Caki2 (cell line): ENCODE data around the gene CNNM2. TPM values are rescaled to one million over a fixed set of nuclear protein-coding genes. Genes with fewer than 3 reads are reported as not detected.
A peak's percentile ranks its signal among the peaks of the same experiment; 100 is the strongest.
"Not testable (repeated sequence)": the region's sequence is repeated elsewhere in the genome, so short reads cannot be mapped to it uniquely, and the experiment has no call there.

Source experiments
- DNase-seq: peaks from one replicate; pipeline ENCODE4 v3.0.0-alpha.2; 2015; ENCODE audit warnings: low read depth
- in situ Hi-C: cut with HindIII; loops from 2 replicates; pipeline ENCODE4 v1.10.0; 2016; ENCODE audit warnings: low sequenced_read_pairs, low pct_unique_long_range_greater_than_20kb, mixed read lengths
- total RNA-seq: library from RNA; depleted of rRNA; stranded (reverse); fragments of >200 nt; shearing (Covaris generic); gene quantifications from 2 replicates; pipeline ENCODE4 v1.2.3, GENCODE V29; 2014; ENCODE audit warnings: low replicate concordance

CNNM2 gene
- total RNA-seq, 1 experiment from 2014 or later, result 4.0 TPM

DNA sequence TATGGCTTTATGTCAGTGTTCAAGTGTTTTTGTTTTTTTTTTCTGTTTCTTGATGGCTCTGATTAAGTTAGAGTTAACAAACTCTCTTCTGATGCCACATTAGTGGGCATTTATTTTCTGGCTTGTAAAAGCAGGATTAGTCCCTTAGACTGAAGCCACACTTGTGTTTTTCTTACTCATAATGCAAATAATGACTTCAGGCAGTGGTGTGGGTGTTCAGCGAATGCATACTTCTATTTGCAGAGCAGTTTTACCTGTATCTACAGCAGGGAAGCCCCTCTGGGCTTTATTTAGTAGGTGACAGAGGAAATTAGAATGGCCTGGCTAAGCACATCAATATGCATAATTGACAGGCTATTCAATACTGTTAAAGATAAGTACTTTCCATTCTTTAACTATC lies 79.9 kb downstream of the CNNM2 start:
- in situ Hi-C loops, result no loop called here
- peak; percentile 3 for DNase-seq

DNA sequence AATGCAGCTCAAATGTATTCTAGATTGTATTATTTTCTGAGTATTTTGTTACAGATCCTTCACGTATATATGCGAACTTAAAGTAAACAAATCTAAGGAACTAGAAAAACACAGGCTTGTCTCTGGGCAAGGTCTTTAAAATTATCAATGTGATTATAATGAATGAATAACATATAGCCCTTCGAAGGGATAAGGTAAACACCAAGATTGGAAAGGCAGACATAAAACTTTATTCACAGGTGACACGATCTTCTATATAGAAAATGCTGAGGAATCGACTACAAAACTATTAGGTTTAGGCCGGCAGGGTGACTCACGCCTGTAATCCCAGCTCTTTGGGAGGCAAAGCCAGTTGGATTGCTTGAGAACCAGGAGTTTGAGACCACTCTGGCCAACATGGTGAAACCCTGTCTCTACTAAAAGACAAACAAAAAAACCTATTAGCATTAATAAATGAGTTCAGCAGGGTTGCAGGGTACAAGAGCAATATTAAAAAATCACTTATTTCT lies 80.4 kb downstream of the CNNM2 start:
- DNase-seq, result no peak
- in situ Hi-C loops, result no loop called here

DNA sequence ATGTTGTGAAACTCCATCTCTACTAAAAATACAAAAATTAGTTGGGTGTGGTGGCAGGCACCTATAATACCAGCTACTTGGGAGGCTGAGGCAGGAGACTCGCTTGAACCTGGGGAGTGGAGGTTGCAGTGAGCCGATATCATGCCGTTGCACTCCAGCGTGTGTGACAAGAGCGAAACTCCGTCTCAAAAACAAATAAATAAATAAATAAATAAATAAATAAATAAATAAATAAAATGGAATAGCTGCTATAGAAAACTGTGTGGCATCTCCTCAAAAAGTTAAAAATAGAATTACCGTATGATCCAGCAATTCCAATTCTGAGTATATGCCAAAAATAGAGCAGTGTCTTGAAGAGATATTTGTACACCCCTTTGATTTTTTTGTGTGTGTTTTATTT lies 82.0 kb downstream of the CNNM2 start:
- in situ Hi-C loops, DNase-seq: not testable (repeated sequence)

DNA sequence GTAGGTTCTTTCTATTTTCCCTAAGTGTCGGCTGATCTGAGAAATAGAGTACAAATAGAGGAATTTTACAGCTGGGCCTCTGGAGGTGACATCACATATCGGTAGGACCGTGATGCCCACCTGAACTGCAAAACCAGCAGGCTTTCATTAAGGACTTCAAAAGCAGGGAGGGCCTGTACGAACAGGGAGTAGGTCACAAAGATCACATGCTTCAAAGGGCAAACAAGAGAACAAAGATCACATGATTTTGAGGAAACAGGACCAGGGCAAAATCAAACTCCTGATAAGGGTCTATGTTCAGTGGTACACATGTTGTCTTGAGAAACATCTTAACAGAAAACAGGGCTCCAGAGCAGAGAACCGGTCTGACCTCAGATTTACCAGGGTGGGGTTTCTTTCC lies 88.9 kb downstream of the CNNM2 start:
- no peak for DNase-seq
- in situ Hi-C loops, result no loop called here

DNA sequence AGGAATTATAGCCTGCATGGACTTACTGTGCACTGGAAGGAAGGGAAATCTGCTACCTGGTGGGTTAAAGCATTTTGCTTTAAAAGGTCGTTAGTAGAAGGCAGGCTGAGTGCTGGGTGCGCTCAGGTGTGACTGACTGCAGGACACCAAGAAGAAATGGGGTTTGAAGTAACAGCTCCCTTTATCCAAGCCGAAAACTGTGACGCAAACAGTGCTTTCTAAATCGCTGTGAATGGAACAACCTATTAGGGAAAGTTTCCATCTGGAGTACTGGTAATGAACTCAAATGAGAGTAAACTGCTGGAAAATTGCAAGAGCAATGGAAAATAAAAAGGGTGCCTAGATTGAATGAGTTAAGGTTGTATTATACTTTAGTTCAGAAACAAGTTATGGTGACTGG lies 95.3 kb downstream of the CNNM2 start:
- no peak for DNase-seq
- in situ Hi-C loops, result no loop called here

DNA sequence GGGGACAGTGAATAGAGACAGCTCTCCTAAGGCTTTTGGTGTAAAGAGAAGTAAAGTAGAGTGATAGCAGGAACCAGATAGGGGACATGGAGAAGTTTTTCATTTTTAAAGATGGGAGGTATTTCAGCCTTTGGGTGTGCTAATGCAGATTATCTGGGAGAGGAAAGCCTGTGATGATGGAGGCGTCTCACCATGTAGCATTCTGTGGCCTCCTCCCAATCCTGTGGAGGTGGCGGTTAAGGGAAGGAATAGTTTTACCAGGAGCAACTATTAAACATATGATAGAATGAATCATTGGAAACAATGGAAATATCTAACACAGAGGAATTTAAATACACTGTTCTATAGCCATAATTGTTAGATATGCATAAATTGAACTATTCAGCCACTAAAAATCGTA lies 101.3 kb downstream of the CNNM2 start:
- DNase-seq, result no peak
- in situ Hi-C loops, result no loop called here

DNA sequence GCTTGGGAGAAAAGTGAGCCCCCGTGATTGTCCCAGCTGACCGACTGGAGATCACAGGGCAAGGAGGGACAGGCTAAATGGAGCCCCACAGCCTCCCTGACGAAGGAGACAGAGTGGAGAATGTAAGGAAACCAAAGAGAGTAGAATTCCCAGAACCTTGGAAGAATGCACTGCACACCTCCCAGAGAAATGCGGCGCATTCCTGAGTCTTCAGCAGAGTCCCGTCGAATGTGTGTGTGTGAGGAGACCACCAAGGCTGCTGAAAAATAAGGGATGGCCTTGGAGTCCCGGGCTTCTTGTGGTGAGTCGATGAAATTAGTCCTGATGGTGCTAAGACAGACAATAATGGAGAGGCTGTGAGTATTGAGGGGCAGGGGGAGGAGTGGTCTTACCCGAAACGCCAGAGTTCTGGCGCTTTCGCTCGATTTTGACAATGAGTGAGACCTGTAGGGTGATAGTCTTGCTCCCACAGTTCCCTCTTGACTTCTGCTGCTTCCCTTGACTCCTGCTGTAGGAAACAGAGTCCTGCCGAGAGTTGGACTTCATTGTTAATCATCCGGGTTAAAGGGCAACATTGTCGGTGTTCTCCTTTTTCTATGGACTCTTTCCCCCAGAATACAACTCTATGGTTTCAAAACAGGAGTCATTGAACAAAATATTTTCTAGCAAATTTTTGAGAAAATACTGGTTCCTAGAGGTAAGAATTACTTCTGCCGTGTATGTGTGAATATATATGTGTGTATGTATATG lies 103.2 kb downstream of the CNNM2 start:
- in situ Hi-C loops, result no loop called here
- no peak for DNase-seq

DNA sequence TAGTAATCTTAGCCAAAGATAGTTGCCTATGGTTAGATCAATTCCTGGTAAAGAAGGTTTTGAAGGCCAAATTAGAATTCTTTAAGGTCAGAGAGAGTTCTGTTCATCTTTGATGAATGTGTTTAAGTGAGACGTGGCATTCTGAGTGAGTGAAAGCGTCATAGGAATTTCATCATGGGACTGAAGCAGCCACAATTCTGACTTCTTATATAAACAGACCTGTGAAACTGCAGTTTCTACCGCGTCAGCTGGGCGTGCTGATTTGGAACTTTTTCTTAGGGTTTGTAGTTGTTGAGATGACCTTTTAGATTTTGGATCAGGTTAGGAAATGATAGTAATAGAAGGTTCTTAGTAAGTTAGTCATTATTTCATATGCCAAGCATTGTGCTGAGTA lies 103.8 kb downstream of the CNNM2 start:
- in situ Hi-C loops, result no loop called here
- DNase-seq, result peak; percentile 3

DNA sequence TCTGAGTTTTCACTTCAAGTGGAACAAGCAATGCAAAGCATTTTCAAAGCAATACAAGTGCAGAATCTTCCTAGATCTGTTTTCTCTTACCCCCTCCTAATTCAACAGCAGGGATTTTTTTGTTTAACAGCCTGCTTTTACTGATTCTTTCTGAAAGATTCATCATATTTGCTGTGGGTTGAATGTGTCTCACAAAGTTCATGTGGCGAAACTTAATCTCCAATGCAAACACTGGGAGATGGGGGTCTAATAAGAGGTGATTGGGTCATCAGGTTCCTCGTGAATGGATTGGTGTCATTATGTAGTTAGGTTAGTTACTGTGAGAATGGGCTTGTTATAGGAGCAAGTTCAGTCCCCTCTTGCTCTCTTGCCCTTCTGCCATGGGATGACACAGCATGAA lies 107.6 kb downstream of the CNNM2 start:
- in situ Hi-C loops, result no loop called here
- no peak for DNase-seq

DNA sequence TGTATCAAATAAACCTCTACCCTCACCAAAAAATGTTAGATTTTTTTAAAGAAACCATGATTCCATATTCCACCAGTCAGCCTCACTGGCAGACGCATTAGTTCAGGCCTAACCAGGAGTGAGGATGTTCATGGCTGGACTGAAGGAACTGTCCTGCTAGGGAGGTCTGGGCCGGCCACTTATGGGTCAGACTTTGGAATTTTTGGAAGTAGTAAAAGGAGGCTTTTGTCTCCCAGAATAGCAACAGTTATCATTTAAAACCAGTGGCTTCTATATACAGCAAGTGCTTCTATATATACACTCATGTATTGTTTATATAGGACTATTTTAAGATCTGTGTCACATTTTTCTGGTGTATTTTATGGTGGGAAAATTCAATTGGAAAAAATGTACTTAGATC lies 120.5 kb downstream of the CNNM2 start:
- DNase-seq, result no peak
- in situ Hi-C loops, result no loop called here

DNA sequence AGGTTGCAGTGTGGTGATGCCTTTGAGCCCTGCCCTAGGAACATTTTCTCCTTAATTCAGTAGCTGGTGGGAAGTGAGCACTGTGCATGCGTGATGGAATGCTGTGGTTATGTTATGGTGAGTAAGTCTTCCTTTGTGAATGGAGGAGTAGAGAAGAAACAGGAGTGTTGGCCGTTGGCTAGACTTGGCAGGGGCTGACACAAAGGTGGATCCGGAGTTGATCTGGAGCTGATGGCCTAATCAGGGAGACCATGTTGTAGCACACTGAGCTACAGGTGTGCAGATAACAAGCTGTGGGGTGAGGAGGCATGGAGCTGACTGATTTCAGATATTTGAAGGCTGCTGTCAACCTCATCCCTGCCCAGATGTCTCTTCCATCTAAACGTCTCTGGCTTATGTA lies 122.3 kb downstream of the CNNM2 start:
- in situ Hi-C loops, result no loop called here
- DNase-seq, result no peak

DNA sequence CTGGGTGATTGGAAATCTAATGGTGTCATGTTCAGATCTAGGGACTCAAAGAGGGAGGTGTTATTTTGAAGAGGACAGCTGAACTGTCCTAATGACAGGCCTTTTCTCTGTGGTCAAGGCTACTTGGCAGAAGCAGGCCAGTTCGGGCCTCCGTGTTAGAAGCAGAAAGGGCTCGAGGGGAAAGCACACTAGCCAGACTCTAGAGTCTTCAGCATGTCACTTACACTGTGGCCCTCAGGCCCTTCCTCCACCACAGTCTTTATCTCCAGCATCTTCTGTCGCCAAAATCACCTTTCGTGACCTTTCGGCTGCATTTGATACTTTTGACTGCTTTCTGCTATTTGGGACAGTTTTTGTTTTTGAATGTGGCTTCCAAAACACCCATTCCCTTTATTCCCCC lies 123.3 kb downstream of the CNNM2 start:
- DNase-seq, result no peak
- in situ Hi-C loops, result no loop called here

DNA sequence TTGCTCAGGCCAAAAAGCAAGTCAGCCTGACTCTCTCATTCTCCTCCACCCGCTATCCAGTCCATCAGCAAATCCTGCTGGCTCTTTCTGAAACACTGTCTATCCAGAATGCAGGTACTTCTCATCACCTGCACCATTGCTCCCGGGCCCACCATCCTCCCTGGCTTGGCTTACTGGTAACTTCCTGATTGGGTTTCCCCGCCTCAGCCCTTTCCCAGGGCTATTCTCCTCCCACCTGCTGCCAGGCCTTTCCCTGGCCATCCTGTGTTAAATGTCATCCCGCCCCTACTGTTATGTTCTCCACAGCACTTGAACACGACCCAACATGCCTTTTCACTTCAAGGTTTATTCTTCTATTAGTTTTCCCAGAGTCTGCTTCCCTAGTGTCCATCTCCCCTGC lies 124.0 kb downstream of the CNNM2 start:
- in situ Hi-C loops, result no loop called here
- no peak for DNase-seq

DNA sequence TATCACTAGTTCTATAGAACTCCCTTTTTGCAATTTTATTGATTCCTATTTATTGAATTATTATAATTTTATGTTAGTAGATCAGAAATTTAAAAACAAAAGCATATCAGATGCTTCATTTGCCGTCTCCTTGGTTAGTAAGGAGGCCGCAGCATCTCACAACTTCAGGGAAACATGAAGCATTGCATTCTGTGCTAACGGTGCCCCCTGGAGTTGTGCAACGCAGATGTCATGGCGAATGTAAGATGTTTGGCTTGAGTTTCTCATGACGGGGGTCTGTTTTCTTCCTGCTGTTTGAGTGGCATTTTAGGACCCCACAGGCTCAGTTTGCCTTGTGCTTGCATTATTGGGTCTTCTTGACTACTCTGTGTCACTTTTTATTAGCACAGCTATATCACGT lies 124.8 kb downstream of the CNNM2 start:
- in situ Hi-C loops, result no loop called here
- no peak for DNase-seq

DNA sequence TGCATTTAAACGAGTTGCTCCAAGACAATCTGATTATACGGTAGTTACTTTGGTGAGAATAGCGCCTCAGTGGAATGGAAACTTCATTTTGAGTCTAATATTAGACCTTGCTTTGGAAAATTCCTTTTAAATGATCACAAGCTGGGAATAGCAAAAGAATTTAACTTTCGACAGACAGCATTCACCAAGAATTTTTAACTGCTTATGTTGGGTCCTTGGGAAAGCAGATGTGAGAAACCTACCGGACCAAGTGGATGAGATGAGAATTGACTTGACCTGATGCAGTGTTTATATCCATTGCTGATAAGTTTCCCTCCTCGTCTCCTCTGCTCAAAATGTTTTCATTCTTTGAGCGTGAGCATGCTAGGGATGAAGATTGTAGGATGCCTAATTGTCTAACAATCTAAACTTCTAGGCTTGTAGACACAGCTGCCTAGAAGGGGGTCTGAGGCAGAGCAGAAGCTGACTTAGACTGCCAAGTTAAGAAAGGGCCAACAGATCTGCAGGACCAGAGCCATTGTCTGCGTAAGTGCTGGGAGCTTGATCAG lies 126.9 kb downstream of the CNNM2 start:
- in situ Hi-C loops, result no loop called here
- DNase-seq, result no peak

DNA sequence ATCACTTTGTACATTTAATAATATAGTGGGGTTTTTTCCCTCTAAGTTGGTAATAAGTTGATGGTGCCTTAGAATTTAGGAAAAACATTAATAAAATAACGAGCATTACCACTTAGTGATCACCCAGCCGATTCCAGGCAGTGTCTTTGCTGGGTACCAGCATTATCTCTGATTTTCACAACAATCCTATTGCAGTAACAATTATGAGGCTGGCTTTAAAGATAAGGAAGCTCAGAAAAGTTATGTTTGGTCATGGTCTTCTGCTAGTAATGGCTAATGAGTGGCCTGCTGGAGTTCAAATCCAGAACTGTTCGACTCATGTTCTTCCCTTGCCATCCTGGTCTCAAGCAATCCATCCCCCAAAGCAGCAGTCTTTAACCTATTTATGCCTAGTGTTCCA lies 127.9 kb downstream of the CNNM2 start:
- no peak for DNase-seq
- in situ Hi-C loops, result no loop called here

DNA sequence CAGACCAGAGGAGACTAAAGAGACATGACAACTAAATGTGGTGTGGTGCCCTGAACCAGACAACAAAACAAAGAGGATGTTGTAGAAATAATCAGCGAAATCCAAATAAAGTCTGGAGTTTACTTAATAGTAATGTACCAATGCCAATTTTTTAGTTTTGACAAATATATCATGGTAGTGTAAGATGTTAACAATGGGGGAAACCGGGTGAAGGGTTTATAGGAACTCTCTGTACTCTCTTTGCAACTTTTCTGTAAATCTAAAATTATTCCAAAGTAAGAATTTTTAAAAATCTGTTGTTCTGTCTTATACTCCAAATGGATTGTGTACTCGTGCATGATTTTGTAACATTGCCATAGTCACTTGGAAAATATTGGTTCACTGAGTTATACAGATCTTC lies 129.3 kb downstream of the CNNM2 start:
- in situ Hi-C loops, result no loop called here
- no peak for DNase-seq

DNA sequence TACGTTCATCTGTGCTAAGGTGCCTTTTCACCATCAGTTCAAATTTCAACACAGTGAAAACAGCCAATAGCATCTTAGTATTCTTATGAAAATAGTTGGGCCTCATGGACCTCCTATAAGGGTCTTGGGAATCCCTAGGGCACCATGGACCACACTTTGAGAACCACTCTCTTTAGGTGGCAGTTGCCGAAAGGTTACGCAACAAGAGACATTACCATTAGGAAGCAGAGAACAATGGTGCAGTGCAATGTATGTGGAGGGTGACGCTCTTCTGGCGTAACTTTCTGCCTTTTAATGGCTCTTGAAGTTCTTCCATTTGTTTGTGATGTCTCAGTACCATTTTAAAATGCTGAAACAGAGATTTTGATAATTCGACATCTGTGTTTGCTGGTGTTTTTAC lies 131.1 kb downstream of the CNNM2 start:
- in situ Hi-C loops, result no loop called here
- DNase-seq, result no peak

DNA sequence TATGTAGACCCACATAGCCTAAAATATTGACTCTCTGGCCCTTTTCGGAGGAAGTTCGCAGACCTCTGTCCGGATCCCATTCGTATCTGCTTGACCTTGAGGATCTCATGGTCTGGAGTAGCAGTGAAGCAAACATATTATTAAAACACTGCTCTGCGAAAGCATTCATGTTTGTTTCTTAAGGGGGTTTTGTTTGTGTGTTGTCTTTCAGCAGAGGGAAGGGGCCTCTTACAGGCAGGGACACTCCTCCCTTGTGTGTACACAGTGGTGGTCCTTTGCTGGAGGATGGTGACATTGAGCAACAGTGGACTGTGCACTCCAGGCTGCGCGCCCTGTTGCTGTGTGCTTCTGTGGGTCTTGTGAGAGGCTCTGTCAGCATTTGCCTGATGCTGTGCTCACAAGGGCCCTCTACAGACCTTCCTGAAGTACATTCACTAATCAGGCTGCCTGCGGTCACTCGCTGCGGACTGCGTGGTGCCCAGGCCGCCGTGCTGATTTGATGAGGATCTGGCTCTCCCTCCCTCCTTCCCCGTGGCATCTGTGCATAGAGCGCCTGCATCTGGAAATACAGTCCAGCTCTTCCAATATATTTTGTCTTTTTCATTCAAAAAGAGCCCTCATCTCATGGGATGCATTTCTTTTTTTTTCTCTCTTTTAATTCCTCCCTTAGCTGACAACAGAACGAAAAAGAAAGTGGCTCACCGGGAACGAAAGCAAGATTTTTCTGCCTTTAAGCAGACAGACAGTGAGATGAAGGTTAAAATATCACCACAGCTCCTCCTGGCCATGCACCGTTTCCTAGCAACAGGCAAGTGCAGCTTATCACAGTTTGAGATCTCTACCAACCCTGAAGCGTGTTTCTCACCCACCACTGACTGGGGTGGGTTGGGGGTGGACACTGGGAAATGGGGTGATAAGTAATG lies 135.8 kb downstream of the CNNM2 start:
- no peak for DNase-seq
- in situ Hi-C loops, result no loop called here
